Kidney (tissue), 14 donors: ENCODE results near the gene CAAP1. TPM values are rescaled to one million over a fixed set of nuclear protein-coding genes. Genes with fewer than 3 reads are reported as not detected.
"Not testable (repeated sequence)": the region's sequence is repeated elsewhere in the genome, so short reads cannot be mapped to it uniquely, and the experiment has no call there.

Experiments used
- DNase-seq, 5 donors: peaks; one replicate each; pipeline ENCODE4 v3.0.0-alpha.2; 2013 to 2020
- FAIRE-seq: peaks from 2 replicates; lab custom pipeline; 2012; peaks lifted over from hg19 to GRCh38; lab: Jason Lieb, UNC
- H3K27ac ChIP-seq, 2 donors: one replicate each; pipeline ENCODE4 v1.7.0; 2013; ENCODE audit warnings: low read depth in 2 of 2, low read length in 2 of 2, inconsistent platforms in 1 of 2
- H3K27me3 ChIP-seq: one replicate; pipeline ENCODE4 v1.7.1; 2013; ENCODE audit warnings: low read length, inconsistent platforms; ENCODE audit not compliant: control insufficient read depth, insufficient read depth
- H3K36me3 ChIP-seq, 3 donors: one replicate each; pipeline versions ENCODE4 v1.7.0 to v1.7.1; 2013; ENCODE audit warnings: low read length in 3 of 3, control low read depth in 1 of 3, inconsistent platforms in 1 of 3; ENCODE audit not compliant: insufficient read depth in 3 of 3, control insufficient read depth in 2 of 3
- H3K4me1 ChIP-seq, 3 donors: one replicate each; pipeline versions ENCODE4 v1.7.0 to v1.7.1; 2013; ENCODE audit warnings: low read length in 3 of 3, inconsistent platforms in 1 of 3, low read depth in 1 of 3; ENCODE audit not compliant: control insufficient read depth in 2 of 3, insufficient read depth in 2 of 3
- H3K4me3 ChIP-seq, 3 donors: one replicate each; pipeline versions ENCODE4 v1.7.0 to v1.8.1; 2013; ENCODE audit warnings: low read length in 3 of 3, control low read depth in 1 of 3, inconsistent platforms in 1 of 3
- H3K9ac ChIP-seq, 3 donors: one replicate each; pipeline versions ENCODE4 v1.7.0 to v1.7.1; 2013; ENCODE audit warnings: low read length in 3 of 3, control low read depth in 1 of 3, inconsistent platforms in 1 of 3
- H3K9me3 ChIP-seq, 3 donors: one replicate each; pipeline versions ENCODE4 v1.7.0 to v1.7.1; 2013; ENCODE audit warnings: low read length in 3 of 3, control low read depth in 1 of 3, inconsistent platforms in 1 of 3; ENCODE audit not compliant: control insufficient read depth in 2 of 3, insufficient read depth in 1 of 3
- intact Hi-C: fragments of 100-400 bp; cut with DNase I; formaldehyde crosslinking; loops from one replicate; pipeline ENCODE4 v1.11.1; 2022
- polyA plus RNA-seq: library from polyadenylated mRNA; stranded (reverse); fragments of 350-450 nt; fragmentation: Illumina TruSeq; extraction: RNeasy Lipid Tissue Mini Kit (QIAGEN cat#74804); gene quantifications from one replicate; pipeline ENCODE4 v1.2.3, GENCODE V29; 2014; ENCODE audit warnings: low read depth, low replicate concordance; ENCODE audit not compliant: insufficient read depth
- total RNA-seq: library from RNA; stranded (reverse); fragmentation: NEBNext Ultra II Directional; extraction: Animal tissue kit (Norgen Biotek cat#: 25700); gene quantifications from one replicate; pipeline ENCODE4 v1.2.1, GENCODE V29; 2021
- TF ChIP-seq, protein P1 (sequence below): IDR thresholded peaks from 3 replicates; pipeline ENCODE4 v1.5.1; 2012; ENCODE audit warnings: mild to moderate bottlenecking, moderate library complexity, borderline replicate concordance; ENCODE audit not compliant: insufficient read depth; ENCODE audit errors: extremely low read depth
- donor health status: control.
- donor health status: control.
- donor health status: control.
- donor health status: control.
- donor health status: control.
- donor health status: DM: yes; HTN: yes; CAD: no.
- donor health status: Normal renal cell carcinoma (clear cell type).

Gene CAAP1
- total and polyA plus RNA-seq, 2 donors from 2014 or later: 15.2 to 23.6 TPM

DNA sequence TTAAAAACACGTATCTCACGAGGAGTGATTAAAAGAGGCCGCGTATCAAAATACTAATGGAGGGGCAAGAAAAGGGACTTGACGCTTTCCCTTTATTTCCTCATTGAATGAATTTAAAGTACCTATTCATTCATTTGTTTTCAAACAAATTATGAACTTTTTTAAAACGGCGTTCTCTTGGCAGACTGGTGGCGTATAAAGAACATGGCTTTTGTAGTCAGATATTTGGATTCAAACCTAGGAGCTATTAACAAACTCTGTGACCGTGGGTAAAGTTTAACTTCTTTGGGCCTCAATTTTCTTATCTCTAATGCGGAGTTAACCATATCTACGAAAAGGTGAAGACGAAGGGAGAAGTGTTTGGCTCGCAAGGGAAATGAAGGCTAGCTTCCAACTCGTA, 876 bp downstream of the CAAP1 start:
- Histone ChIP-seq H3K9me3 (peaks cover 0 to 6% (median 0%) of the 10 kb centered on the region in 3 donors), H3K9ac (peak overlapping the region; percentile 52 to 97 (median 88)), H3K27ac (peak overlapping the region; percentile 97 to 98), H3K27me3 (no peaks in the 10 kb centered on the region), H3K4me1 (peaks cover 0 to 9% (median 3%) of the 10 kb centered on the region in 3 donors), H3K4me3 (peak overlapping the region; percentile 92 to 96 (median 93)), H3K36me3 (no peaks in the 10 kb centered on the region)
- intact Hi-C loops: no loop called here
- DNase-seq: no peak
- no peak for FAIRE-seq
- TF ChIP-seq, protein P1, sequence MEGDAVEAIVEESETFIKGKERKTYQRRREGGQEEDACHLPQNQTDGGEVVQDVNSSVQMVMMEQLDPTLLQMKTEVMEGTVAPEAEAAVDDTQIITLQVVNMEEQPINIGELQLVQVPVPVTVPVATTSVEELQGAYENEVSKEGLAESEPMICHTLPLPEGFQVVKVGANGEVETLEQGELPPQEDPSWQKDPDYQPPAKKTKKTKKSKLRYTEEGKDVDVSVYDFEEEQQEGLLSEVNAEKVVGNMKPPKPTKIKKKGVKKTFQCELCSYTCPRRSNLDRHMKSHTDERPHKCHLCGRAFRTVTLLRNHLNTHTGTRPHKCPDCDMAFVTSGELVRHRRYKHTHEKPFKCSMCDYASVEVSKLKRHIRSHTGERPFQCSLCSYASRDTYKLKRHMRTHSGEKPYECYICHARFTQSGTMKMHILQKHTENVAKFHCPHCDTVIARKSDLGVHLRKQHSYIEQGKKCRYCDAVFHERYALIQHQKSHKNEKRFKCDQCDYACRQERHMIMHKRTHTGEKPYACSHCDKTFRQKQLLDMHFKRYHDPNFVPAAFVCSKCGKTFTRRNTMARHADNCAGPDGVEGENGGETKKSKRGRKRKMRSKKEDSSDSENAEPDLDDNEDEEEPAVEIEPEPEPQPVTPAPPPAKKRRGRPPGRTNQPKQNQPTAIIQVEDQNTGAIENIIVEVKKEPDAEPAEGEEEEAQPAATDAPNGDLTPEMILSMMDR: no peak

DNA sequence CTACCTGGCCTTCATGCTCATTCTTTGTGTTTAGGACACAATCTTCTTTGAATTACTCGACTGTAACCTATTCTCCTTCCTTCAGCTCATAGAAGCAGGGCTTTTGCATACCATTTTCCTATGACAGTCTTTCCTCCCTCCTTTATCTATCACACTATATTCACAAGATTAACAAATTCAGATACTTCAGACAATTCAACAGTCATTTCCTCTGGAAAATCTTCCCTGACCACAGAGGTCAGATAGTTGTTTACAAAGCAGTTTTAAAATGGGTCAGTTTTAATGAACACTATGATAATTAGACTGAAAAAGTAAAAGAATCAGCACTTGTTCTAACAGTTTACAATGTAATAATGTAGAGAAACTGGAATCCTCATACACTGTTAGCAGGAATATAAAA, 4.3 kb downstream of the CAAP1 start:
- Histone ChIP-seq H3K36me3 (peaks cover 0 to 11% (median 0%) of the 10 kb centered on the region in 3 donors), H3K4me3 (no peak overlapping the region), H3K27me3 (no peaks in the 10 kb centered on the region), H3K9ac (no peak overlapping the region), H3K9me3 (no peaks in the 10 kb centered on the region), H3K27ac (no peak overlapping the region), H3K4me1 (peaks cover 0 to 8% (median 3%) of the 10 kb centered on the region in 3 donors)
- DNase-seq: no peak
- TF ChIP-seq, protein P1: no peak
- no peak for FAIRE-seq
- intact Hi-C loops: no loop called here

DNA sequence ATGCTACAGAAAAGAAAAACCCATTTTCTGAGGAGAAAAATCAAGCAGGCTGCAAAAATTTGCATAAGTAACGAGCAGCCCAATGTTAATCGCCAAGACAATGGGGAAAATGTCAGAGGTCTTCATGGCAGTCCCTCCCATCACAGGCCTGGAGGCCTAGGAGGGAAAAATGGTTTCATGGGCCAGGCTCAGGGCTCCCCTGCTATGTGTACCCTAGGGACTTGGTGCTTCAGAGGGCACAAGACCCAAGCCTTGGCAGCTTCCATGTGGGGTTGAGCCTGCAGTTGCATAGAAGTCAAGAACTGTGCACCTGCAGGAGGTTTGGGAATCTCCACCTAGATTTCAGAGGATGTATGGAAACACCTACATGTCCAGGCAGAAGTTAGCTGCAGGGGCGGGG, 10.4 kb downstream of the CAAP1 start:
- Histone ChIP-seq H3K4me3 (no peak overlapping the region), H3K9me3 (peaks cover 0 to 4% (median 0%) of the 10 kb centered on the region in 3 donors), H3K27ac (no peak overlapping the region), H3K9ac (no peak overlapping the region), H3K4me1 (no peaks in the 10 kb centered on the region), H3K36me3 (peaks cover 3 to 30% (median 6%) of the 10 kb centered on the region in 3 donors), H3K27me3 (no peaks in the 10 kb centered on the region)
- no peak for DNase-seq
- intact Hi-C loops: no loop called here
- FAIRE-seq: no peak
- TF ChIP-seq, protein P1: no peak

DNA sequence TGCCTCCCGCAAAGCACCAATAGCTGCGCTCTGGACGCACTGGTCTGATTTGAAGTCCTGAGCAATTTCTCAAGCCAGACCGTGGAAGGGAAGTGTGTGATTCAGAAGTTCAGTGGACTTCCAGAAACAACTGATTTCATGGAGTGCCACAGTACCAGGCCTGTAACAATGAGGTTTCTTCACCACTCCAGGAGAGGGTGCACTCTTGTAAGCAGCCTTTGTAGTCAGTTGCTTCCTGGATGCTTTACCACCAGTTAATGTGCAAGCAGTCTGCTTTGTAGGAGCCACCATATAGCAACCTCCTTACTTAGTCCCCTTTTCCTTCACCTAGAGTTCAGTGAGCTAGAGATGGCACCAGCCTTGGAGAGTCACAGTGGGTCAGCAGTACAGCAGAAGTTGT, 12.3 kb downstream of the CAAP1 start:
- H3K27me3 ChIP-seq: no peaks in the 10 kb centered on the region
- no peak overlapping the region for H3K9ac ChIP-seq
- H3K4me3 ChIP-seq: no peak overlapping the region
- TF ChIP-seq, protein P1: peak; percentile 3
- peaks cover 5 to 30% (median 6%) of the 10 kb centered on the region in 3 donors for H3K36me3 ChIP-seq
- H3K9me3 ChIP-seq: peaks cover 0 to 4% (median 0%) of the 10 kb centered on the region in 3 donors
- DNase-seq (no peak), FAIRE-seq (no peak)
- intact Hi-C loops: no loop called here
- no peaks in the 10 kb centered on the region for H3K4me1 ChIP-seq
- H3K27ac ChIP-seq: no peak overlapping the region

DNA sequence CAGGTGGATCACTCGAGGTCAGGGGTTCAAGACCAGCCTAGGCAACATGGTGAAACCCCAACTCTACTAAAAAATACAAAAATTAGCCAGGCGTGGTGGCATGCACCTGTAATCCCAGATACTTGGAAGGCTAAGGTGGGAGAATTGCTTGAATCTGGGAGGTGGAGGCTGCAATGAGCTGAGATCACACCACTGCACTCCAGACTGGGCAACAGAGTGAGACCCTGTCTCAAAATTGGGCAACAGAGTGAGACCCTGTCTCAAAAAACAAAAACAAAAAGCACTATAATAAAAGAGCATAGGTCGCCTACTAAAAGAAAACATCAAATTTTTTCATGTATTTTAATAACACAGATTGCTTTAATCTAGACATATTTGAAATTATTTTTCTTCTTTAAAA, 17.4 kb downstream of the CAAP1 start:
- H3K4me1 ChIP-seq, H3K36me3 ChIP-seq, H3K27me3 ChIP-seq, H3K9ac ChIP-seq, H3K27ac ChIP-seq, FAIRE-seq, H3K4me3 ChIP-seq, intact Hi-C loops, DNase-seq, H3K9me3 ChIP-seq: not testable (repeated sequence)
